HG02973 (cell line): ENCODE data around the gene GDPD5.

Experiments used
- ATAC-seq: cut with Tn5 transposase; IDR thresholded peaks from one replicate; pipeline ENCODE4 v1.9.1; 2021; ENCODE audit warnings: moderate library complexity; ENCODE audit not compliant: unreplicated experiment

The GDPD5 gene

DNA sequence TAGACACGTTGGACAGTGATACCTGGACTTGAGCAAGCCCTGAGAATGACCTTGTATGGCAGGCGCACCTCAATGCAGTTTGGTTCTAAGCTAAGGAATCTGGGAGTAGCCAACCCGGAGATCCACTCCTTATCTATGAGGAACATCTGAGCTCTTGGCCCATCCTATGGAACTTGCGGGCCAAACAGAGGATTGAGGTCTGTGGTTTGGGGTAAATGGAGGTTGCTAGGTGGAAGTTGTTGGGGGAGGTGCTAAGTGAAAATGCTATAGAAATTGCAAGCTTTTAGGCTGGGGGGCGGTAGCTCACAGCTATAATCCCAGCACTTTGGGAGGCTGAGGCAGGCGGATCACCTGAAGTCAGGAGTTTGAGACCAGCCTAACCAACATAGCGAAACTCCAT lies 8.9 kb downstream of the GDPD5 start:
- no peak for ATAC-seq

DNA sequence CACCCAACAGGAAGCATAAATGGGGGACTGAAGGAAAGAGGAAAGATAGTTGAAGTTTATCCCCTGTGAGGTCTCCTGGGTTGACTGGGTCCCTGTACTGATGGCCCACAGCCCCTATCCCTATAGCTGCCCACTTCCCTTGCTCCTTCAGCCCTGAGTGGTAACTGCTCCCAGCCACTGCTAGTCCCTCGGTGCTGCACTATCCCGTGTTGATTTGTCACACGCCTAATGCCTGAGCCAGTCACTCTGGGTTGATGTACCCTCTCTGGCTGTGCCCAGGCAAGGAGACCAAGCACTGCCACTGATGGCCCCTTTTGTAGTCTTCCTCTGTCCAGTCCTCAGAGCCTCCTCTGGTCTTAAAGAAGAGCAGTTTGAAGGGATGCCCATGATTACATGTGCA lies 9.6 kb downstream of the GDPD5 start:
- no peak for ATAC-seq

DNA sequence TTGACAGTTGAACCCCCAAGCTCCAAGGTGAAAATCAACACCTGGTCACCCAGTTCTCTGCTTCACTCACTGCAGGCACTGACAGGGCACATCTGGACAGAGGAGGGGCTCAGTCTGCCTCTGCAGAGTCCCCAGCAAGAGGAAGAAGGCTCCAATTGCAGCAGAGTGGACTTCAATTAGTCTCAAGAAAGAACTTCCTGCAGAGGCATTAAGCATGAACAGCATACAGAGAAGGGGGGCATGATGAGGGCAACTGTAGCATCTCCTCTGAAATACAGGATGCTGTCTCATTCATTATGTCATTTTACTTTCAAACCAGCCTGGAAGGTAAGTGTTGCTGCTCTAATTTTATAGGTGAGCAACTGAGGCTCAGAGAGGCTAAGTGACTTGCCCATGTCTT lies 11.1 kb downstream of the GDPD5 start:
- ATAC-seq = no peak

DNA sequence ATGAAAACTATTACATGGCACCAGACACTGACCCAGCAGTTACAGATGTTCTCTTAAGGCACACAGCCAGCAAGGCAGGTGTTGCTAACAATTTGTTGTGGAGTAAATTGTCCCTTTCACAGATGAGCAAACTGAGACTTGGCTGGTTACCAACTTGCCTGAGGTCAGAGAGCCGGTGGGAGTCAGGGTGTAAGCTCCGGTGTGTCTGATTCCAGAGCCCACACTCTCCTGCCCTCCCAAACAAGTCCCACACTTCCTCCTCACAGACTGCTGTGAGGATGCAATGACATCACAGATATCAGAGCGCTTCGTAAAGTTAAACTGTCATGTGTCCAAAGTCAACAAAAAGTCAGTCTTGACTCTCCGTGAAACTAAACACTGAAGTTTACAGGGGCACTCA lies 12.5 kb downstream of the GDPD5 start:
- ATAC-seq = no peak

DNA sequence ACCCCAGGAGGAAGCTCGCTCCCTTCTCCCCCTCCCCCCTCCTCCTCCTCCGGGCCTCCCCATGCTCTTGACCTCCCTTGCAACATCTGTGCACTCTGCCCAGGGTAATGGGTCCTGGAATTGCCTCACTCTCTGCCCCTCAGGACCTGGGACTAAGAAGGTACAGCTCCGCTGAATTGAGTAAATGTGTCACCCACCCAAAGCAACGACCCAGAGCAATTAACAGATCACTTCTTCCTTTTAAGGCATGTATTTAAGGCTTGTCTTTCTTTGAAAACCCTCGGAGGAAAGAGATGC lies 15.1 kb downstream of the GDPD5 start:
- no peak for ATAC-seq

DNA sequence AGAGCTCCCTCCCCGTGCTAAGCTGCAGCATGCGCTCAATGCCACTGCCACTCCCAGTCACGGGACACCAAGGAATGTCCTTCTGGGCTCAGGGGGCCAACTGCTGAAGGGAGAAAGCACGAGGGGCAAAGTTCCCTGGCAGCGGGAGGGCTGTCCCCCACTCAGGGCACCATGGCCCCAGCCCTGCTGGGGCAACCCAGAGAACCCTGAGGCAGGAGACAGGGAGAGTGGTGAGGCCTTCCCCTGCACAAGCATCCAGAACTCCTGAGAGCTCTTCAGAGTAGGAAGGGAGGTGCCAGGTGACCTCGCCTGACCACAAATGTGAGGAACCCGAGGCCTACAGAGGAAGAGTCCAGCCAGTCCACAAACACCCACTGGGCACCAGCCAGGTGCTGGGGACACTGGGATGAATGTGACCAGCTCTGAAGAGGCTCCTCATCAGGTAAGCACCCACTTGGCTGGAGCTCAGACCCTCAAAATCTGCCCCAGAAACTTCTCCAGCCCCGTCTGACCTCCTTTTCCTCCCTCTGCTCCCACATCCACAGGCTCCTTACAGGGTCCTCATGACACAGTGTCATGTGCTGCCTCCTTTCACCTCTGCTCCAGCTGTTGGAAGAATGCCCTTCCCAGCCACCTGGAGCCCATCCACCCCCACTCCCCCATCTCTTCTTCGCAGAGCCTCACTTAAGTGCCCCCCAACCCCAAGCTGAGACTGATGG lies 15.6 kb downstream of the GDPD5 start:
- no peak for ATAC-seq

DNA sequence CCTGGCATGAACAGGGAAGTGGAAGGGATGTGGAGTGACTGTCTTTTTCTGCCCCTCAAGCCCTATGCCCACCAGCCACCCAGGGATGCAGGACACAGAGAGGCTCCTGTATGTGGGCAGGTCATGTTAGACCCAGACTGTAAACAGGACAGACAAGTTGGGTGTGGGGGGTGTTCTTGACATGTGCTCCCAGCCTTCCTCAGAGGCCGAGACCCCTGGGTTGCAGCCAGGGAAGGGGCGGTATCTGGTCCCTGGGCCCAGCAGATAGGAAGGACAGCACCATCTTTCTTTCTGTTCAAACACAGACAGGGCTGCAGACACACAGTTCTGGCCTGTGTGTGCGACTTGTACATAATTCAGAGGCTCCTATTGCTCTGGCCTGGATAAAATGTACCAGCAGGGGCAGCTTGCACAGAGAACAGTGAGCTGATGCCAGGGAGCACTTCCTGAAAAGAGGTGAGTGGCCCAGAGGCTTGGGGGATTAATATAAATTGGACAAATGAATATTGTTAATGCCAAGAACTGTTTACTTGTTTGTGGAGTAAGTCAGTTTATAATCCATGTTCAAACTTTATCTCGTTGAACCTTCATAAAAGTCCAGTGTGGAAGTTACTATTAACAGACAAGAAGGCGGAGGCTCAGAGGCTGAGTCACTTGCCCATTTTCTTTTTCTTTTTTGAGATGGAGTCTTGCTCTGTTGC lies 16.6 kb downstream of the GDPD5 start:
- no peak for ATAC-seq

DNA sequence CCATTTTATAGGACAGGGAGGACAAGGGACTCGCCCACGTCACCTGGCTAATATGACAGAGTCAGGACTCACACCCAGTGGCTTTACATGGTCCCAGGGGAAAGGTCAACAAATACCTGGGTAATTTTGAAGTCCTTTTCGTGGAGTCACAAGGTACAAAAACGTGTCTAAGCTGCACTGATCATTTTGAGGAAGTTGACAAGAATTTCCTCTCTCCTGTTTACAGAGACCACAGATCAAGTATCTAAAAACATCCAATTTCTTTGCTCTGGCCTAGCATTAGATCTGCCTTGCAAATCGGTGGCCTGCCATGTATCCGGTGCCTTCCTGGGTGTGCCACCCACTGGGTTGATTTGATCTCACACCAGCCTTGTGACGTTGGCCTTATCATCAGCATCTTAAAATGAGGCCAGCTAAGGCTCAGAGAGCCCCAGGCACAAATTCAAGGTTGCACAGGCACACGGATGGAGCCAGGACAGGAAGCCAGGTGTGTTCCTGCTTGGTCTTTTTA lies 17.6 kb downstream of the GDPD5 start:
- ATAC-seq = peak; percentile 47

DNA sequence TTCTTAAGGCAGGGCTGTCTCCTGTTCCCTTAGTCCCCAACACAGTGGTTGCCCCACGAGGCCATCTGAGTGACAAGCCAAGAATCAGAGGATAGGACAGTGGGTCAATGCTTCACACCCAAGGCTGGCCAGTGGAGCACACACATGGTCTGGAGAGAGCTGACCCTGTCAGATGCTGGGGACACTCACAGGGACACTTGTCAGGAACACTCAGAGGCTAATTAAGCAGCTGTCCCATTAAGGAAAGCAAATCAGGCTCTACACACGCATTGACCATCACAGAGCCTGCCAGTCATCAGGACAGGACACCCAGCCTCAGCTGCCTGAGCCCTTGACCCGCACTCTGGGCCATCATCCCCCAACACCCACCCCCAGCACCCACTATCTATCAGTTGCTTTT lies 18.2 kb downstream of the GDPD5 start:
- ATAC-seq = no peak

DNA sequence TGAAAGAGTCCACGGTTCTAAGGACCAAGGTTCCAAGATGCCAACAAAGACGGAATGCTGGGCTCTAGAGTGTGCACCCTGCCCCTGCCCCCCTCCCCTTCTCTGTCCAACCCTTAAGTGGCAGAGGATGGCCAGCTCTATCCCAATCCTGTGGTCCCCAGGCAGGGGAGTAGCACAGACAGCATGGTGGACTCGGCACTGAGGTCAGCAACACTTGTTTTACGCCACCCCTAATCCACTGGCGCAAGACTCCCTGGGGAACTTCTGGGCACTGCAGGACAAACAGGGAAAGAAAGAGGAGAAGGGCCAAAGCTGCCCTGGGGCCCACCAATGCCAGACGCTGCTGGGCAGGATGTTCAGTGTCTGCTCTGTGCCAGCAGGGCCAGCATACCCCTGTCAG lies 18.9 kb downstream of the GDPD5 start:
- ATAC-seq = no peak

DNA sequence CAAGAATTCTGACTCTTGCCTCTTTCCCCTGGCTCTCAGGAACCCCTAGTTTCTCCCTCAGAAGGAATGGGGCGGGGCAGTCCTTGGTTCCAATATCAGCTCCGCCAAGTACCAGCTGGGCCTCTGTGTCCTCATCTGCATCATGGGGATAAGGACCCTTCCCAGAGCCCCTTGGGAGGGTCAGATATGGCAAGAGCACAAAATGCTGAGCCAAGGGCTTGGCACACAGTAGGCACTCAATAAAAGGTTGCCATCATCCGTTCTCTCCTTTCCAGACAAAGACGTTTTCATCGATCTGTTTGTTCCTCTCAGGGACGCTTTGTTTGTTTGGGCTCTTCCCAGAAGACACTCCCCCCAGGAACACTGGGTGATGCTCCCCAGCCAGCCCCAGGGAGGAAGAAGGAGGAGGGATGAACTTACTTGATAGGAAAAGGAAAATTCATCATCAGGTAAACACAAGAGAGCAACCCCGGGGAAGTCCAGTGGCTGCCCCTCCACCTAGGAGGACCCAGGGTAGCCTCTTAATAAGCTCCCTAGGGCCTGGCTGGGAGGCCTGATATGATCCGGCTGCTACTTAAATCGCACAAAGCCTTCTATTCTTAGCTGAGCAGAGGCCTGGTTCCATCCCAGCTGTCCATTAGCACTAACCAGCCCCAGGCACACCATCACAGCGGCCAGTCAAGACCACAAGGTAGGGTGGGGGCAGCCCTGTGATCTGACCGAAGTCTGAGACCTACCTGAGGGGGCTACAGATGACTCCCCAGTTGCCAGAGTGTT lies 19.6 kb downstream of the GDPD5 start:
- no peak for ATAC-seq

DNA sequence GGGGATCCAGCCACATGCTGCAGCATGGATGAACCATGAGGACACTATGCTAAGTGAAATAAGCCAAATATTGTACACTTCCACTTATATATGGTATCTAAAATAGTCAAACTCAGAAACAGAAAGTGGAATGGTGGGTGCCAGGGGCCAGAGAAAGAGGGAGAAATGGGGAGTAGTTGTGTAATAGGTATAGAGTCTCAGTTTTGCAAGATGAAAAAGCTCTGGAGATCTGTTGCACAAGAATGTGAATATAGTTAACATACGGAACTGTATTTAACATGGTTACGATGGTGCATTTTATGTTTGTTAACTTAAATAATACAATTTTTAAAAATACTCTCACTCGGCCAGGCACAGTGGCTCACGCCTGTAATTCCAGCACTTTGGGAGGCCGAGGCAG lies 21.2 kb downstream of the GDPD5 start:
- ATAC-seq = no peak

DNA sequence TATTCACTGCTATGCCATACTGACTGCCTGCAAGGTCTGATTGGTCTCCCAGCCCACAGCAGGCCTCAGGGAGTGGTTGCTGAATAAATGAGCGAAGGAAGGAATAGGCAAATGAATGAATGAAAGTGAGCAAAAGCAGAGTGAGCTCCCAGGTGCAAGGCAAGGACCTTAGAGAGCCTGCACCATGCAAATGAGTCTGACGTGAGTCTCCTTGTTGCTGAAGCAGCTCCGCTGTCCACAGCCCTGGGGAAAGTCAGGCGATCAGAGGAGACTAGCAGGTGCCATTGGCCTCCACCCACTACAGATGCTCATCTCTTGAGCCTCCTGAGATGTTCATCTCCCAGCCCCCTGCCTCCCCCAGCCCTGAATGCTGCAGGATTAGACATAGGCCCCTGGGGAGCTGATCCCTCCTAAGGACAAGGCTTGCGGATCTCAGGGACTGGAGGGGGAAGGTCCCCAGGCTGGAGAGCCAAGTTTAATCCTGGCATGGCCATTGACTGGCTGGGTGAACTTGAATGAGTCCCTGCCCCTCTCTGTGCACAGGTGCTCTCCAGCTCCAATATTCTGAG lies 22.1 kb downstream of the GDPD5 start:
- ATAC-seq = no peak

DNA sequence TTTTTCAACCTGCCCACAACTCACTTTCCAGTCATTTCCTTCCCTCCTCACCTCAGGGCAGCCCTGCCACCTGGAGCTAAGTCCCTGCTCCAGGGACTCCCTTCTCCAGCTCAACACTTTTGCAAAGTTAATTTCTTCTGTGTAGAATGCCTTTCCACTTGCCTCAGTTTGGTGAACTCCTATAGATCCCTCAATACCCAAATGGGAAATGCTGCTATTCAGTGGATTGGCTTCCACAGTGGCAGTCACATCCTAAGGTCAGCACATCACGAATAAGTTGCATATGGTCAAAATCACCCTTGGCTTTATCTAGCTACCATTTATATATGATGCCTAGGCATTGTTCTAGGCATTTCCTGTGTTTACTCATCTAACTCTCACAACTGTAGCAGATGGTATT lies 23.6 kb downstream of the GDPD5 start:
- no peak for ATAC-seq

DNA sequence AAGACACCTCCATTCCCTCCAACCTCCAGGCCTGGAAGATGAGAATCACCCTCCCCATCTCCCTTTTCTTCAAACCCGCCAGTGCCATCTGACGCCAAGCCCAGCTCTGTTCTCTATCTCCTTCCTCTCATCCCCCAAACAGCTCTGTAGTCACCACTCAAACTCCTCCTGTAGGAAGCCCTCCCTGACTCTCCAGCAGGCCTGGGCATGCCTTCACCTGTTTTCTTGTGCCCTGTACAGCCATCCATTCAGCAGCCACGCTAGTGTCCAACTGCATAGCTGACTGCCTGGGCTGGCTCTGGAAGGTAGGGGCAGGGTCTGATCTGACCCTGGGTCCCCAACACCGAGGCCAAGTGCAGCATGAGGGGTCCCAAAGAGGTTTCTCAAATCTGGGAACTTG lies 25.0 kb downstream of the GDPD5 start:
- no peak for ATAC-seq

DNA sequence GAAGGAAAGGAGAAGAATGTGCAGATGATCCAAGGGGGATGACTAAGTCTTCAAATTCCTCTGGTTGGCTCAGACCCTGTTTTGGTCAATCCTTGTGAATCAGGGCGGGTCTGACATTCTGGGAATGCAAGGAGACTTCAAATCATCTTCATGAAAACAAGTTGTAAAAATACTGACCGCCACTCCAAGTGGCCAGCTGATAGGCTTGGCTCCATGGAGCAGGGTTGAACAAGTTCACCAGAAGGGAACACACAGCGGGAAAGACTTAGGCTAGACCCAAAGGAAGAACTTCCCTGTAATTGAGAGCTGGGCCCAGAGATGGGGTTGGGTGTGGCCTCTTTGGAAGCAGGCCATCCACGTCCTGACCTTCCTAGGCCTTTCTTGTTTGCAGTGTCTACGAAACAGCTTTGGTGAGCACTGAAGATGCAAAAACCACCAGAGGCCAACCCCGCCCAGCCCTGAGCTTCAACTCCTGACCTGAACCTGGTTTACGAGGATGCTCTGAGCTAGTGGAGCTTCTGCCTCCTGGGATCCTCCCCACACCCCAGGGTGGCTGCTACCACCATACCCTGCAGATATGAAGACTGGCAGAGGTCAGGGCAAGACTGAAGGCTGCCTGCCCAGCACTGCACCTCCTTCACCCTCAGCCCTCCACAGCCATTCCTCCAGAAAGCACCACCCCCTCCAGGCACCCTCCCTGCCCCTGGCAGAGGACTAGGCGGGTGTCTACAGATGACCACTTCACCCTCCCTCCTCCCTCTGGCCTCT lies 26.1 kb downstream of the GDPD5 start:
- ATAC-seq = no peak

DNA sequence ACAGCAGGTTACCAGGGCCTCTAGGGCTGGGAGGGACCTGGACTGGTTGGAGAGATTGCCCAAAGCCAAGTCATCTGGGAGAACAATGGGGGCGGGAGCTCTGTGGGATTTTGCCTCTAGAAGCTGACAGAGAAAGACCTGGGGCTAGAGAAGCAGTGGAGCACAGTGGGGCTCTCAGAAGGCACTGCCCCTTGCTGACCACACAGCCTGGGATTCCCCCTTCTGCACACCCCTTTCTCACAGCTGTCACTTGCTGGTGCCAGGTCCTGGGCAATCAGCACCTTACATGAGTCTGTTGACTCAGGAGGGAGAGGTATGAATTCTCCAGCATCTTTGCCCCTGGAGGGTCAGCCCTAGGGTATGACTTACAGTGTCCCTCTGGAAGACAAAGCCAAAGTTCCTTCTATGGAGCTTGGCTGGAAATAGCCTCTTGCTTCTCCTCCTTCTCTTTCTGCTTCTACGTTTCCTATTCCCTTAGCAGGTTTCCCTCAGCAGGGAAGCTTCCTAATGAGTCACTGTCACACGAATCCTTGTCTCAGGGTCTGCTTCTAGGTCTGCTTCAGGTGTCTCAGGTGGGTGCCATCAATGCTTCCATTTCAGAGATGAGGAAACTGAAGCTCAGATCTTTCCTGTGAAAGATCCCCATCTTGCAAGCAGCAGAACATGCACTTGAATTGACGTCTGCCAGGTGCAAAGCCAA lies 27.0 kb downstream of the GDPD5 start:
- ATAC-seq = no peak

DNA sequence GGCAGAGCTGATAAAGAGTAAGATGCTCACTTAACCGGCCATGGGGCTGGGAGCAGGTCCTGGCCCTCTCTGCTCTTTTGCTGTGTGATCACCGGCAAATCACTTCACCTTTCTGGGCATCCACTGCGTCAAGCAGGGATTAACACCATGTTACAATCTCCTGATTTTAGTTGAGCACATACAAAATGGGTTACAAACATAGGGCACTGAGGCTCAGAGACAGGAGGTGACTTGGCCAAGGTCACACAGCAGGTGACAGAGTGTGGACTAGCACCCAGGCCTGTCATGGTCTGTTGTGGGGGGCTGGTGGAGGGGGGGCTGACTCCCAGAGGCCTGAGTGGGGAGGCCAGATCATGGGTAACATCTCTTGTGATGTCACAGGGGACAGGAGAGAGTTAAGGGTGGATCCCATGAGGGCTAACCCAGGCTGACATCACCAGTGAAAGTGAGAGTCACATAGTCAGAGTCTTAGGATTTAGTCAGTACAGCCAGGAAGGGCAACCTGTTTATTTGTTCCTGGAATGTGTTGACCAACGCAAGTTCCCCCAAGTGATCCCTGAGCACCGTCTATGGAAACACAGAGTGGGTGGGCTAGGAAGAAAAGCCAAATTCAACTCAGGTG lies 27.8 kb downstream of the GDPD5 start:
- no peak for ATAC-seq

DNA sequence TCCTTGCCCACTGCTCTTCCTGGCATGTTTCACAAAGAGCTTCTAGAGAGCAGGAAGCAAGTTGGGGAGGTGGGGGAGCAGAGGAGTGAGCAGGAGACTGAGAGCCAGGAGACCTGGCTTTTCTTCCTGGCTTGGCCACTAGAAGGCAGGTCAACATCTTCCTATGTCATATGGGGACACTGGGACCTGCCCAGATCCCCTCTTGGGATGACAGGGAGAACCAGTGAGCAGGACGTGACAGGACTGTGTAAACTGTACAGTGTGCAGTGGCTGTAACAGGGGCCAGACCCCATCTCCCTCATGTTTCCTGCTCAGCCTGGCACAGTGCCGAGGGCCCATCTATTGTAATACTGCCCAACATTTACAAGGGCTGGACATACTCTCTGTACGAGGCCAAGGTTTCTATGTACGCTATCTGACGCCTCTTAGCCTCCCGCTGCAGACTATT lies 29.4 kb downstream of the GDPD5 start:
- no peak for ATAC-seq

DNA sequence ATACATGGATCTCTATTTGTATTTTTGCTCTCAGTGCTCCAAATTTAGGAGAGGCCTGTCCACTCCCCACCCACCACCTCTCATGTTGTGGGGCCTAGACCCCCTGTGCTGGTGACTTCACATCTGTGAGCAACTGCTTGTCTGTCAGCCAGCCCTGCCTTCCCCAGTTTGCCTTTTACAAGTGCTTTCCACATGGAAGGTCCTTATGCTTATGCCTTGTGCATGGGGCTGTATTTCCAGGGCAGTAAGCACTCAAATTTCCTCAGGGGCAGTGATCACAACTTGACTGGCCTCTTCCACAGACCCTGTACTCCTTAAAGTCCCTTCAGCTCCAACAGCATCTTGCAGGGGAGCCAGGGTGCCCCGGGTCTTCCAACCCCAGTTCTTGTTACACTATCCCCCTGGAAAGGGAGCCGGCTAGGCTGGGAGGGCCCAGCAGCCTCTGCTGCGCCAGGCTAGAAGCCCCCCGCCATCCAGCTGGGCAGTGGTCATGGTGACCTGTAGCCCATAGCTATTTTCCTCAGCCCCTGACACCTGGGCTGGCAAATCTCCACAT lies 29.9 kb downstream of the GDPD5 start:
- no peak for ATAC-seq
